Lung (tissue), 12 donors: ENCODE measurements around the gene PITRM1. TPM values are rescaled to one million over a fixed set of nuclear protein-coding genes. Genes with fewer than 3 reads are reported as not detected.

Experiments used
- ATAC-seq: fragments of 200-7000 bp; cut with Tn5 transposase; one replicate; pipeline ENCODE4 v1.9.1; 2020; ENCODE audit warnings: moderate number of reproducible peaks; ENCODE audit not compliant: insufficient read depth, low FRiP score
- DNase-seq, 3 donors: peaks; one replicate each; pipeline ENCODE4 v3.0.0-alpha.2; 2013 to 2017
- H3K27ac ChIP-seq, 2 donors: one replicate each; pipeline ENCODE4 v1.5.1; 2013; ENCODE audit warnings: mild to moderate bottlenecking in 2 of 2, moderate library complexity in 2 of 2, control low read depth in 1 of 2, inconsistent platforms in 1 of 2, low read depth in 1 of 2, low read length in 1 of 2
- H3K27me3 ChIP-seq, 3 donors: one replicate each; pipeline ENCODE4 v1.5.1; 2013; ENCODE audit warnings: low read length in 2 of 3; ENCODE audit not compliant: control insufficient read depth in 3 of 3, insufficient read depth in 3 of 3
- H3K36me3 ChIP-seq, 4 donors: one replicate each; pipeline ENCODE4 v1.5.1; 2013; ENCODE audit warnings: low read length in 4 of 4, mild to moderate bottlenecking in 1 of 4, moderate library complexity in 1 of 4; ENCODE audit not compliant: control insufficient read depth in 4 of 4, insufficient read depth in 4 of 4
- H3K4me1 ChIP-seq, 5 donors: one replicate each; pipeline ENCODE4 v1.5.1; 2013; ENCODE audit warnings: low read length in 5 of 5, mild to moderate bottlenecking in 2 of 5, moderate library complexity in 1 of 5; ENCODE audit not compliant: control insufficient read depth in 5 of 5, insufficient read depth in 5 of 5
- H3K4me3 ChIP-seq: one replicate; pipeline ENCODE4 v1.5.1; 2013; ENCODE audit warnings: mild to moderate bottlenecking, control low read depth, moderate library complexity
- H3K9ac ChIP-seq, 2 donors: one replicate each; pipeline ENCODE4 v1.5.1; 2013; ENCODE audit warnings: low read length in 2 of 2, control low read depth in 1 of 2; ENCODE audit not compliant: insufficient read depth in 1 of 2
- H3K9me3 ChIP-seq, 4 donors: one replicate each; pipeline ENCODE4 v1.5.1; 2013; ENCODE audit warnings: low read length in 3 of 4, mild to moderate bottlenecking in 1 of 4, moderate library complexity in 1 of 4; ENCODE audit not compliant: control insufficient read depth in 4 of 4, insufficient read depth in 3 of 4
- CTCF ChIP-seq: IDR thresholded peaks from 2 replicates; pipeline ENCODE4 v1.5.1; 2012; ENCODE audit warnings: mild to moderate bottlenecking; ENCODE audit errors: control extremely low read depth, extremely low read depth
- WGBS, 2 donors: extraction: QIAGEN DNeasy Blood & Tissue Kit; methylation state at CpG; one replicate each; pipeline ENCODE4 v1.1.7; 2013; 5-methylcytosine and 5-hydroxymethylcytosine counted together
- polyA plus RNA-seq, 2 donors: library from polyadenylated mRNA; stranded (reverse); fragments of 200-250 nt; gene quantifications; one replicate each; pipeline ENCODE4 v1.2.1, GENCODE V29; 2013
- total RNA-seq, 2 donors: library from RNA; depleted of rRNA in 1 of 2; stranded (reverse); fragments of >200 nt in 1 of 2; gene quantifications; one replicate each; pipeline ENCODE4 v1.2.1, GENCODE V29; 2014 to 2021
- donor health status: control.
- donor health status: control.
- donor health status: Bipolar disorder and iron deficiency.
- donor health status: healthy.
- donor health status: DM: yes; HTN: yes; CAD: no.

PITRM1 gene
- total and polyA plus RNA-seq, 4 donors = 46.5 to 88.5 (median 60.7) TPM

- no peak for TF ChIP-seq CTCF
- 92 to 96% methylated on average over 10 of the region's 10 CpGs for WGBS, 2 donors
Measured at GRCh38 chr10:3196482-3196881, 23.9 kb upstream of the PITRM1 start.

GRCh38 chr10:3195726-3196125, 23.1 kb upstream of the PITRM1 start:
- H3K4me1 ChIP-seq = peaks cover 0 to 19% (median 4%) of the 10 kb centered on the region in 5 donors
- H3K27me3 ChIP-seq = peaks cover 0 to 5% (median 0%) of the 10 kb centered on the region in 3 donors
- H3K4me3 ChIP-seq = no peak overlapping the region
- H3K27ac ChIP-seq = no peak overlapping the region
- no peak for TF ChIP-seq CTCF
- no peaks in the 10 kb centered on the region for H3K36me3 ChIP-seq
- 92 to 96% methylated on average over 9 of the region's 9 CpGs for WGBS, 2 donors
- H3K9ac ChIP-seq = no peak overlapping the region
- DNase-seq (no peak), ATAC-seq (no peak)
- no peaks in the 10 kb centered on the region for H3K9me3 ChIP-seq

More at GRCh38 chr10:3196482-3196881, 23.9 kb upstream of the PITRM1 start:
- Histone ChIP-seq H3K4me3 (no peak overlapping the region), H3K27me3 (peaks cover 0 to 5% (median 0%) of the 10 kb centered on the region in 3 donors), H3K27ac (no peak overlapping the region), H3K9ac (no peak overlapping the region), H3K4me1 (peaks cover 0 to 19% (median 4%) of the 10 kb centered on the region in 5 donors), H3K36me3 (no peaks in the 10 kb centered on the region), H3K9me3 (no peaks in the 10 kb centered on the region)
- DNase-seq (no peak), ATAC-seq (no peak)

- ATAC-seq (no peak), DNase-seq (no peak)
Measured at GRCh38 chr10:3195286-3195685, 22.7 kb upstream of the PITRM1 start.

More at GRCh38 chr10:3195286-3195685, 22.7 kb upstream of the PITRM1 start:
- H3K27me3 ChIP-seq = peaks cover 0 to 5% (median 0%) of the 10 kb centered on the region in 3 donors
- H3K27ac ChIP-seq = no peak overlapping the region
- H3K9ac ChIP-seq = no peak overlapping the region
- TF ChIP-seq CTCF = no peak
- H3K9me3 ChIP-seq = no peaks in the 10 kb centered on the region
- WGBS, 2 donors = 89 to 93% methylated on average over 11 of the region's 11 CpGs
- H3K4me1 ChIP-seq = peaks cover 0 to 19% (median 4%) of the 10 kb centered on the region in 5 donors
- H3K36me3 ChIP-seq = no peaks in the 10 kb centered on the region
- H3K4me3 ChIP-seq = no peak overlapping the region
